BJ (cell line): ENCODE results near the gene GDF15. TPM values are rescaled to one million over a fixed set of nuclear protein-coding genes. Genes with fewer than 3 reads are reported as not detected.

Source experiments
- CTCF ChIA-PET: fragments of 350-600 bp; formaldehyde crosslinking; extraction: SDS; loops from one replicate; lab custom pipeline; 2021; ENCODE audit warnings: antibody characterized with exemption, inconsistent platforms; lab: Yijun Ruan, JAX
- POLR2A ChIA-PET: fragments of 300-600 bp; sonication (Branson Sonifier 250); formaldehyde crosslinking; extraction: SDS; loops from one replicate; lab custom pipeline; 2021; ENCODE audit warnings: antibody characterized with exemption; lab: Charles Lee
- DNase-seq: peaks from one replicate; pipeline ENCODE4 v3.0.0-alpha.2; 2011; ENCODE audit warnings: low read depth
- H3K27me3 ChIP-seq: 2 replicates; pipeline ENCODE4 v1.6.0; 2011; ENCODE audit warnings: low read length; ENCODE audit not compliant: control insufficient read depth, insufficient read depth
- H3K36me3 ChIP-seq: 2 replicates; pipeline ENCODE4 v1.5.1; 2011; ENCODE audit warnings: low read length; ENCODE audit not compliant: control insufficient read depth, insufficient read depth
- H3K4me3 ChIP-seq: 2 replicates; pipeline ENCODE4 v1.5.1; 2011; ENCODE audit warnings: low read depth, mild to moderate bottlenecking, control low read depth, low read length
- CTCF ChIP-seq: IDR thresholded peaks from 2 replicates; pipeline ENCODE4 v1.5.1; 2011; ENCODE audit warnings: low read depth, mild to moderate bottlenecking, control low read depth, inconsistent platforms, low read length, moderate library complexity; ENCODE audit not compliant: insufficient read depth
- polyA plus RNA-seq: library from polyadenylated mRNA; depleted of rRNA; stranded (reverse); fragments of >200 nt; gene quantifications from 2 replicates; pipeline ENCODE4 v1.2.3, GENCODE V29; 2011

GDF15 gene
- polyA plus RNA-seq, 1 experiment, result 30.8 TPM

DNA sequence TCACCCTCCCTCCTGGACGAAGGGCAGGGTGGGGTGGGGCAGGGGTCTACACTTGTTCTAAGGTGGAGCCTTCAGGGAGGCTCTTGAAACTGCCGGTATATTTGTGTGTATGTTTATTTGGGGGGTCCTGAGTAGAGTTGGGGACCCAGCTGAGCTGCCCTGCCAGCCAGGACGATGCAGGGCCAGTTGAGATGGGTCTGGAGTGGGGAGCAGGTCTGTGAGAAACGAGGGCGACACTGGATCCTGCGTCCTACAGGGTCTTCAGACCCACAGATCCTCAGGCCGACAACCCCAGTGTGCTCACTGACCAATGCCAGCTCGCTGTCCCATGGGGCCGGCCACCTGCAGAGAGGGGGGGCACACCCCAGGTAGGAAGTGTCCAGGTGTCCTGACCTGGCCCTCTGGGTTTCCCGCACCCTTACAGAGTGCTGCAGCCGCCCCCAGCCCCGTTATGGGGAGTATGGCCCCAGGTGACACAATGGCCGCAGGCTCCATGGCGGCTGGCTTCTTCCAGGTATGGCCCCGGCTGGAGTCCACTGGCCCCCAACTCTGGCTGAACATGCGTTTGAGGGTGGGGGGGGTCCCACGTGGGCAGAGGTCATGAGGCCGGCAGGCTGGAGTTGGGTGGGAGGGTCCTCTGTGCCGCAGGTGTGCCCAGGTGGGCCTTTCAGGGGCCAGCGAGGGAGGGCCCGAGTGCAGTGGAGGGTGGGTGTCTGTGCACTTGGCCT lies 44.6 kb downstream of the GDF15 start:
- no peak for TF ChIP-seq CTCF
- Histone ChIP-seq H3K36me3 (peaks cover 18% of the 10 kb centered on the region), H3K4me3 (no peak overlapping the region), H3K27me3 (no peaks in the 10 kb centered on the region)
- ChIA-PET CTCF (interaction anchor here (1.4 kb wide), 1 partner anchor 31 kb away, joined by 6 read pairs; no protein-coding TSS in a partner anchor), POLR2A (no interaction called here)
- no peak for DNase-seq

DNA sequence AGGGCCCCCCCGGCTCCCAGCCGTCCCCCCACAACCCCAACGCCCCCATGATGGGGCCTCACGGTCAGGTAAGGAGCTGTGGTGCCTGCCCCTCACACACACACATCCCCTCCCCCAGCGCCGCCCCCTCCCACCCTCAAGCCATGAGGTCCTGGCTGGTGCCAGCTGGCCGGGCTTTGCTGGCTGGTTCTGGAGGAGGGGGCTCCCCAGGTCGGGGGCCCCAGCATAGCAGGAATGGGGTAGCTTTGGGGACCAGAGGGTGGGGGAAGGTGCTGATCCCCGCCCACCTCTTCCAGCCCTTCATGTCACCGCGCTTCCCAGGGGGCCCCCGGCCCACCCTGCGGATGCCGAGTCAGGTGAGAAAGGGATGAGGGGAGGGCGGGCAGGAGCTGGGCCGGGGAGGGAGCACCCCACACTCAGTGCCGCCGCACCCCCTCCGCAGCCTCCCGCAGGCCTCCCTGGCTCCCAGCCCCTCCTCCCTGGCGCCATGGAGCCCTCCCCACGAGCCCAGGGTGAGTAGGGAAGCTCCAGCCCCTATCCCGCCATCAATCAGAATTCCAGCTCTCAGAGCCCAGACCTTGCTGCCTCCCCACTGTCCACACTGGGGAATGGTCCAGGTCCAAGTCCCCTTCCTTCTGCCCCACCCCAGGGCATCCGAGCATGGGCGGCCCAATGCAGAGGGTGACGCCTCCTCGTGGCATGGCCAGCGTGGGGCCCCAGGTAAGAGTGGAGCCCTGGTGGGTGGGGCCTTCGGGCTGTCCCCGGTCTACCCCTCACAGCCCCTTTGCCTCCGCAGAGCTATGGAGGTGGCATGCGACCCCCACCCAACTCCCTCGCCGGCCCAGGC lies 45.6 kb downstream of the GDF15 start:
- ChIA-PET CTCF (interaction anchor here (1.0 to 1.4 kb wide), 2 partner anchors 19 to 30 kb away, joined by 4 to 6 read pairs; no protein-coding TSS in a partner anchor), POLR2A (no interaction called here)
- no peak for TF ChIP-seq CTCF

DNA sequence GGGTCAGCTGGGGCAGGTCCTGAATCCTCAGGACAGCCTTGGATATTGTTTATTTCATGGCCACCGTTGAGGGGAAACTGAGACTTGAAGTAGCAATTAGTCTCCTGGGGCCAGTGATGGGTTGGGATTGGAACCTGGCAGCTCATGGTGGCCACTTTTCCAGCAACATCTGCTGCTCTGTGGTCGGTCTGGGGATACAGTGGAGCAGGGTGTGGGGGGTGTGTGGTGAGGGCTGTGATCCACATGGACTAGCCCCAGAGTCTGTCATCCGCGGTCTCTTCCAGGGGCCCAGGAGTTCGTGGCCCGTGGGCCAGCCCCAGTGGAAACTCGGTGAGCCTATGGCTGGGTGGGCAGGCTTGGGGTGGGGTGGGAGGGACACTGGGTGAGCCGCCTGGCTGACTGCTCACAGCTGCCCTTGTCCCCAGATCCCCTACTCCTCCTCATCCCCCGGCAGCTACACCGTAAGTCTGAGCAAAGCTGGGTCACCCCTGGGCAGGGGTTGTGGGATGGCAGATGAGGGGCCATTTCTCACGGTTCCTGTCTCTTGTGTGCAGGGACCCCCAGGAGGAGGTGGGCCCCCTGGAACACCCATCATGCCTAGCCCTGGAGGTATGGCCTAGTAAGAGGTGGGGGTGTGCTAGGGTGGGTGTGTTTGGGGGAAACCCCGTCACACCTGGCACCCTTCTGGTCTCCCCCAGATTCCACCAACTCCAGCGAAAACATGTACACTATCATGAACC lies 46.5 kb downstream of the GDF15 start:
- ChIA-PET POLR2A (no interaction called here), CTCF (interaction anchor here (1.0 to 1.4 kb wide), 2 partner anchors 19 to 29 kb away, joined by 4 to 6 read pairs; no protein-coding TSS in a partner anchor)
- no peaks in the 10 kb centered on the region for H3K27me3 ChIP-seq
- no peak for DNase-seq
- TF ChIP-seq CTCF, result no peak
- H3K4me3 ChIP-seq, result no peak overlapping the region
- peaks cover 22% of the 10 kb centered on the region for H3K36me3 ChIP-seq

More for the DNA sequence above, 45.6 kb downstream of the GDF15 start:
- Histone ChIP-seq H3K4me3 (no peak overlapping the region), H3K27me3 (no peaks in the 10 kb centered on the region), H3K36me3 (peaks cover 22% of the 10 kb centered on the region)
- DNase-seq, result no peak

- DNase-seq, result no peak
- Histone ChIP-seq H3K27me3 (no peaks in the 10 kb centered on the region), H3K4me3 (peak overlapping the region; percentile 42), H3K36me3 (peaks cover 18% of the 10 kb centered on the region)
- no peak for TF ChIP-seq CTCF
- ChIA-PET POLR2A (no interaction called here), CTCF (no interaction called here)
Measured at GRCh38 chr19:18433015-18433691, 47.2 kb downstream of the GDF15 start.
